Large intestine (tissue), 12 donors: Measurements from ENCODE around the gene ITLN1. TPM values are rescaled to one million over a fixed set of nuclear protein-coding genes. Genes with fewer than 3 reads are reported as not detected.
"Not testable (repeated sequence)": the region's sequence is repeated elsewhere in the genome, so short reads cannot be mapped to it uniquely, and the experiment has no call there.

Experiments used
- DNase-seq, 2 donors: peaks; one replicate each; pipeline versions ENCODE4 v3.0.0 to v3.0.0-alpha.2; 2013
- H3K27ac ChIP-seq: one replicate; pipeline ENCODE4 v1.5.1; 2013; ENCODE audit warnings: low read length
- H3K27me3 ChIP-seq: 2 replicates; pipeline ENCODE4 v1.6.1; 2013; ENCODE audit warnings: low read length; ENCODE audit not compliant: control insufficient read depth, insufficient read depth
- H3K36me3 ChIP-seq: 2 replicates; pipeline ENCODE4 v1.6.1; 2013; ENCODE audit warnings: low read length; ENCODE audit not compliant: control insufficient read depth, insufficient read depth
- H3K4me1 ChIP-seq: one replicate; pipeline ENCODE4 v1.6.1; 2013; ENCODE audit warnings: low read length; ENCODE audit not compliant: control insufficient read depth, insufficient read depth
- H3K4me3 ChIP-seq: one replicate; pipeline ENCODE4 v1.5.1; 2013; ENCODE audit warnings: low read length
- H3K9me3 ChIP-seq: one replicate; pipeline ENCODE4 v1.6.1; 2013; ENCODE audit warnings: mild to moderate bottlenecking, low read depth, low read length, moderate library complexity; ENCODE audit not compliant: control insufficient read depth
- WGBS: methylation state at CpG from one replicate; pipeline ENCODE4 v1.1.5; 2013; ENCODE audit warnings: low lambda C conversion rate; ENCODE audit not compliant: insufficient coverage; 5-methylcytosine and 5-hydroxymethylcytosine counted together
- long read RNA-seq, 11 donors: transcript quantifications; one replicate each; lab custom pipeline, GENCODE V29; 2026
- polyA plus RNA-seq: library from polyadenylated mRNA; unstranded; fragments of 120-200 nt; gene quantifications from one replicate; pipeline ENCODE4 v1.2.1, GENCODE V29; 2013

Gene ITLN1
- polyA plus RNA-seq = 452 TPM
- long read RNA-seq, donor 1, transcript ITLN1-201 (8 exons, 1,183 nt) = major isoform, 17 of 17 reads
- long read RNA-seq, donor 1, partial matches to known transcripts = 0 of 17 reads
- long read RNA-seq, donor 1, other reads (novel, unspliced or antisense) = 0 of 17 reads
- long read RNA-seq, donor 2, transcript ITLN1-201 (8 exons, 1,183 nt) = major isoform, 106 of 190 reads
- long read RNA-seq, donor 2, partial matches to known transcripts = 83 of 190 reads
- long read RNA-seq, donor 2, other reads (novel, unspliced or antisense) = 0 of 190 reads
- long read RNA-seq, donor 3 = 0 reads
- long read RNA-seq, donor 4, partial matches to known transcripts = 0 of 2 reads
- long read RNA-seq, donor 4, other reads (novel, unspliced or antisense) = 0 of 2 reads
- long read RNA-seq, donor 5, transcript ITLN1-201 (8 exons, 1,183 nt) = major isoform, 21 of 26 reads
- long read RNA-seq, donor 5, partial matches to known transcripts = 5 of 26 reads
- long read RNA-seq, donor 5, other reads (novel, unspliced or antisense) = 0 of 26 reads
- long read RNA-seq, donor 6, transcript ITLN1-201 (8 exons, 1,183 nt) = major isoform, 120 of 274 reads
- long read RNA-seq, donor 6, partial matches to known transcripts = 146 of 274 reads
- long read RNA-seq, donor 6, other reads (novel, unspliced or antisense) = 8 of 274 reads
- long read RNA-seq, donor 7, transcript ITLN1-201 (8 exons, 1,183 nt) = major isoform, 7 of 8 reads
- long read RNA-seq, donor 7, partial matches to known transcripts = 0 of 8 reads
- long read RNA-seq, donor 7, other reads (novel, unspliced or antisense) = 0 of 8 reads
- long read RNA-seq, donor 8, transcript ITLN1-201 (8 exons, 1,183 nt) = major isoform, 51 of 86 reads
- long read RNA-seq, donor 8, partial matches to known transcripts = 34 of 86 reads
- long read RNA-seq, donor 8, other reads (novel, unspliced or antisense) = 0 of 86 reads
- long read RNA-seq, donor 9, transcript ITLN1-201 (8 exons, 1,183 nt) = major isoform, 66 of 132 reads
- long read RNA-seq, donor 9, partial matches to known transcripts = 66 of 132 reads
- long read RNA-seq, donor 9, other reads (novel, unspliced or antisense) = 0 of 132 reads
- long read RNA-seq, donor 10, transcript ITLN1-201 (8 exons, 1,183 nt) = major isoform, 136 of 244 reads
- long read RNA-seq, donor 10, partial matches to known transcripts = 108 of 244 reads
- long read RNA-seq, donor 10, other reads (novel, unspliced or antisense) = 0 of 244 reads
- long read RNA-seq, donor 11, transcript ITLN1-201 (8 exons, 1,183 nt) = major isoform, 58 of 114 reads
- long read RNA-seq, donor 11, partial matches to known transcripts = 56 of 114 reads
- long read RNA-seq, donor 11, other reads (novel, unspliced or antisense) = 0 of 114 reads

- H3K4me3 ChIP-seq = no peak within 1 kb of the TSS
- no peaks in the 10 kb centered on the region for H3K36me3 ChIP-seq
- 37% methylated on average over 2 of the region's 5 CpGs for WGBS
- H3K27me3 ChIP-seq = no peaks in the 10 kb centered on the region
- no peak for DNase-seq
- H3K4me1 ChIP-seq = no peaks in the 10 kb centered on the region
- H3K9me3 ChIP-seq = no peaks in the 10 kb centered on the region
- no peak within 1 kb of the TSS for H3K27ac ChIP-seq
Measured at GRCh38 chr1:160885042-160885441, at the start of gene ITLN1. ITLN1 (minus strand) TSS chr1:160885180; CDS start chr1:160884877, 303 bp downstream.

- no CpG with 5 or more reads among the region's 31 CpGs for WGBS
- H3K36me3 ChIP-seq, H3K27ac ChIP-seq, H3K27me3 ChIP-seq, H3K4me1 ChIP-seq, H3K9me3 ChIP-seq, DNase-seq, H3K4me3 ChIP-seq: not testable (repeated sequence)
Measured at GRCh38 chr1:160933305-160933704, 48.3 kb upstream of the ITLN1 start.

- H3K4me1 ChIP-seq = no peaks in the 10 kb centered on the region
- no peak overlapping the region for H3K27ac ChIP-seq
- no peak overlapping the region for H3K4me3 ChIP-seq
- no peaks in the 10 kb centered on the region for H3K27me3 ChIP-seq
- peaks cover 5% of the 10 kb centered on the region for H3K9me3 ChIP-seq
- WGBS = 100% methylated on average over 1 of the region's 5 CpGs
- no peak for DNase-seq
- H3K36me3 ChIP-seq = no peaks in the 10 kb centered on the region
Measured at GRCh38 chr1:160925652-160926244, 40.8 kb upstream of the ITLN1 start.

- no peak overlapping the region for H3K4me3 ChIP-seq
- H3K27ac ChIP-seq = no peak overlapping the region
Measured at GRCh38 chr1:160924791-160925651, 40.0 kb upstream of the ITLN1 start.

GRCh38 chr1:160916666-160917065 lies 31.7 kb upstream of the ITLN1 start:
- WGBS = no CpG with 5 or more reads among the region's 2 CpGs
- Histone ChIP-seq H3K36me3 (no peaks in the 10 kb centered on the region), H3K4me3 (no peak overlapping the region), H3K27me3 (no peaks in the 10 kb centered on the region), H3K9me3 (no peaks in the 10 kb centered on the region), H3K27ac (no peak overlapping the region), H3K4me1 (peaks cover 14% of the 10 kb centered on the region)
- DNase-seq = no peak

More at GRCh38 chr1:160924791-160925651, 40.0 kb upstream of the ITLN1 start:
- Histone ChIP-seq H3K36me3 (no peaks in the 10 kb centered on the region), H3K4me1 (no peaks in the 10 kb centered on the region), H3K27me3 (no peaks in the 10 kb centered on the region), H3K9me3 (peaks cover 5% of the 10 kb centered on the region)
- no CpG with 5 or more reads among the region's 7 CpGs for WGBS
- peak in 1 of 2 donors; percentile 11 for DNase-seq

GRCh38 chr1:160913229-160913628 lies 28.2 kb upstream of the ITLN1 start:
- not testable (repeated sequence) for H3K9me3 ChIP-seq, H3K27ac ChIP-seq, H3K4me3 ChIP-seq, H3K36me3 ChIP-seq, DNase-seq, H3K27me3 ChIP-seq
- WGBS = no CpG with 5 or more reads among the region's 6 CpGs
- H3K4me1 ChIP-seq = peaks cover 24% of the 10 kb centered on the region

- H3K27me3 ChIP-seq = no peaks in the 10 kb centered on the region
- WGBS = 20% methylated on average over 1 of the region's 2 CpGs
- H3K9me3 ChIP-seq = no peaks in the 10 kb centered on the region
- H3K36me3 ChIP-seq = no peaks in the 10 kb centered on the region
- peaks cover 24% of the 10 kb centered on the region for H3K4me1 ChIP-seq
- H3K27ac ChIP-seq = peak overlapping the region; percentile 26
- DNase-seq = peak in 1 of 2 donors; percentile 34
- no peak overlapping the region for H3K4me3 ChIP-seq
Measured at GRCh38 chr1:160911925-160912324, 26.9 kb upstream of the ITLN1 start.

- Histone ChIP-seq H3K4me3 (no peak overlapping the region), H3K27ac (peak overlapping the region; percentile 26), H3K4me1 (peaks cover 24% of the 10 kb centered on the region), H3K9me3 (no peaks in the 10 kb centered on the region), H3K27me3 (no peaks in the 10 kb centered on the region), H3K36me3 (no peaks in the 10 kb centered on the region)
- no CpG with 5 or more reads among the region's 7 CpGs for WGBS
- peak; percentile 69 to 78 for DNase-seq
Measured at GRCh38 chr1:160911441-160911840, 26.5 kb upstream of the ITLN1 start.

- H3K27ac ChIP-seq = no peak overlapping the region
- WGBS = no CpG with 5 or more reads among the region's 6 CpGs
- peaks cover 24% of the 10 kb centered on the region for H3K4me1 ChIP-seq
- no peaks in the 10 kb centered on the region for H3K36me3 ChIP-seq
- DNase-seq = no peak
- H3K9me3 ChIP-seq = no peaks in the 10 kb centered on the region
- no peak overlapping the region for H3K4me3 ChIP-seq
- no peaks in the 10 kb centered on the region for H3K27me3 ChIP-seq
Measured at GRCh38 chr1:160910170-160910750, 25.3 kb upstream of the ITLN1 start.
